Tibial nerve (tissue), 4 donors: ENCODE results near the gene RPRD2. TPM values are rescaled to one million over a fixed set of nuclear protein-coding genes. Genes with fewer than 3 reads are reported as not detected.

Experiments used
- DNase-seq, 2 donors: peaks; one replicate each; pipeline ENCODE4 v3.0.0-alpha.2; 2019; ENCODE audit warnings: low spot score in 2 of 2
- H3K27ac ChIP-seq, 4 donors: fragments of 200-600 bp; sonication (generic) in 3 of 4; one replicate each; pipeline ENCODE4 v1.5.1; 2017 to 2019; ENCODE audit warnings: mild to moderate bottlenecking in 1 of 4
- H3K27me3 ChIP-seq, 2 donors: fragments of 200-600 bp; sonication (generic) in 1 of 2; one replicate each; pipeline versions ENCODE4 v1.5.1 to v1.6.0; 2017 to 2019
- H3K36me3 ChIP-seq, 3 donors: fragments of 200-600 bp; sonication (generic); one replicate each; pipeline ENCODE4 v1.5.1; 2018 to 2019
- H3K4me1 ChIP-seq, 4 donors: fragments of 200-600 bp; sonication (generic) in 3 of 4; one replicate each; pipeline ENCODE4 v1.5.1; 2017 to 2019
- H3K4me3 ChIP-seq, 4 donors: fragments of 200-600 bp; sonication (generic) in 3 of 4; one replicate each; pipeline ENCODE4 v1.5.1; 2017 to 2019; ENCODE audit warnings: mild to moderate bottlenecking in 1 of 4, moderate library complexity in 1 of 4
- H3K9me3 ChIP-seq, 4 donors: fragments of 200-600 bp; sonication (generic) in 3 of 4; one replicate each; pipeline ENCODE4 v1.5.1; 2017 to 2019
- EP300 ChIP-seq, 2 donors: sonication (generic); formaldehyde crosslinking; IDR thresholded peaks; one replicate each; pipeline ENCODE4 v1.6.1; 2017; ENCODE audit warnings: antibody characterized with exemption in 2 of 2, mild to moderate bottlenecking in 1 of 2
- POLR2A ChIP-seq, 2 donors: fragments of 450-650 bp; IDR thresholded peaks; one replicate each; pipeline ENCODE4 v1.6.1; 2017; ENCODE audit warnings: antibody characterized with exemption in 2 of 2, mild to moderate bottlenecking in 2 of 2, moderate library complexity in 2 of 2
- WGBS, 2 donors: methylation state at CpG; one replicate each; pipeline ENCODE4 v1.1.5; 2018; 5-methylcytosine and 5-hydroxymethylcytosine counted together
- total RNA-seq, 4 donors: library from RNA; depleted of rRNA; stranded (reverse); fragments of >200 nt; gene quantifications; one replicate each; pipeline ENCODE4 v1.1.0, GENCODE V29; 2016
- TF ChIP-seq, protein P1 (sequence below), 5 experiments: fragments of 200-600 bp in 3 of 5; fragments of 450-650 bp in 2 of 5; sonication (generic) in 3 of 5; IDR thresholded peaks; one replicate each; pipeline ENCODE4 v1.5.1; 2016 to 2019; ENCODE audit warnings: antibody characterized with exemption in 5 of 5, mild to moderate bottlenecking in 3 of 5, moderate library complexity in 2 of 5

The RPRD2 gene
- total RNA-seq, 4 donors from 2014 or later, result 16.2 to 27.6 (median 24.8) TPM

DNA sequence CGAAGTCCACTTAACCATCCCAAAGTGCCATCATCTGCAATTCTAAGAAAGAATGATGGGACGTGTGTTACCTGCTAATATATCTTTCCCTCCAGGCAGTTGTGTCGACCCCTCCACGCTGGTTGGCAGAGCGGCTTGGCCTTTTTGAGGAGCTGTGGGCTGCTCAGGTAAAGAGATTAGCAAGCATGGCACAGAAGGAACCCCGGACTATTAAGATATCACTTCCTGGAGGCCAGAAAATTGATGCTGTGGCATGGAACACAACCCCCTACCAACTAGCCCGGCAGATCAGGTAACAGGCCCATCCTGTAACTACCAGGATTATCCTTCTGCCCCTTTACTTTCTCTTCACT, 123.8 kb downstream of the RPRD2 start:
- Histone ChIP-seq H3K9me3 (no peaks in the 10 kb centered on the region), H3K27ac (peak overlapping the region in 3 of 4 donors; percentile 76 to 84 (median 78)), H3K27me3 (no peaks in the 10 kb centered on the region), H3K4me1 (peaks cover 0 to 18% (median 3%) of the 10 kb centered on the region in 4 donors), H3K36me3 (peaks cover 0 to 41% (median 18%) of the 10 kb centered on the region in 3 donors), H3K4me3 (peak overlapping the region; percentile 56 to 75 (median 63))
- TF ChIP-seq, protein P1, sequence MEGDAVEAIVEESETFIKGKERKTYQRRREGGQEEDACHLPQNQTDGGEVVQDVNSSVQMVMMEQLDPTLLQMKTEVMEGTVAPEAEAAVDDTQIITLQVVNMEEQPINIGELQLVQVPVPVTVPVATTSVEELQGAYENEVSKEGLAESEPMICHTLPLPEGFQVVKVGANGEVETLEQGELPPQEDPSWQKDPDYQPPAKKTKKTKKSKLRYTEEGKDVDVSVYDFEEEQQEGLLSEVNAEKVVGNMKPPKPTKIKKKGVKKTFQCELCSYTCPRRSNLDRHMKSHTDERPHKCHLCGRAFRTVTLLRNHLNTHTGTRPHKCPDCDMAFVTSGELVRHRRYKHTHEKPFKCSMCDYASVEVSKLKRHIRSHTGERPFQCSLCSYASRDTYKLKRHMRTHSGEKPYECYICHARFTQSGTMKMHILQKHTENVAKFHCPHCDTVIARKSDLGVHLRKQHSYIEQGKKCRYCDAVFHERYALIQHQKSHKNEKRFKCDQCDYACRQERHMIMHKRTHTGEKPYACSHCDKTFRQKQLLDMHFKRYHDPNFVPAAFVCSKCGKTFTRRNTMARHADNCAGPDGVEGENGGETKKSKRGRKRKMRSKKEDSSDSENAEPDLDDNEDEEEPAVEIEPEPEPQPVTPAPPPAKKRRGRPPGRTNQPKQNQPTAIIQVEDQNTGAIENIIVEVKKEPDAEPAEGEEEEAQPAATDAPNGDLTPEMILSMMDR (IDR thresholded peaks at IDR 0.05), result no peak
- no peak for TF ChIP-seq POLR2A (IDR thresholded peaks at IDR 0.05)
- no peak for TF ChIP-seq EP300 (IDR thresholded peaks at IDR 0.05)
- WGBS, 2 donors, result 4 to 5% methylated on average over 7 of the region's 7 CpGs
- DNase-seq, result no peak

DNA sequence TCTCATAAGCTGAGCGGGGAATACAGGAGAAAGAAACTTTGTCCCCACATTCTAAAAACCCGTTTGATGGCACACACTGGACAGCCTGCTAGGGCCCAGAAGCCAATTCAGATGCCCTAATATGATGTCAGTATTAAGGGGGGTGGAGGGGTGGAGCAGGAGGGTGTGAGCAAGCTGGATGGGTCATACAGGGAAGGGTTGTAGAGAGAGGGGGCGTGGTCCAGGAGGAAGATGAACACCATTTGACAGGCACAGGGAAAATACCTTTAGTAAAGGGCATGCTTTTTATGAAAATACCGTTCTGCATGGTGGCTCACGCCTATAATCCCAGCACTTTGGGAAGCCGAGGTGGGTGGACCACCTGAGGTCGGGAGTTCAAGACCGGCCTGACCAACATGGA, 129.2 kb downstream of the RPRD2 start:
- TF ChIP-seq POLR2A (IDR thresholded peaks at IDR 0.05) (no peak), EP300 (IDR thresholded peaks at IDR 0.05) (no peak)
- TF ChIP-seq, protein P1 (IDR thresholded peaks at IDR 0.05), result no peak
- DNase-seq, result no peak
- no peaks in the 10 kb centered on the region for H3K9me3 ChIP-seq
- H3K36me3 ChIP-seq, result peaks cover 0 to 95% (median 21%) of the 10 kb centered on the region in 3 donors
- H3K4me1 ChIP-seq, result peaks cover 0 to 9% (median under 1%) of the 10 kb centered on the region in 4 donors
- H3K27me3 ChIP-seq, result no peaks in the 10 kb centered on the region
- no peak overlapping the region for H3K4me3 ChIP-seq
- WGBS, 2 donors, result 95 to 98% methylated on average over 8 of the region's 8 CpGs
- no peak overlapping the region for H3K27ac ChIP-seq

DNA sequence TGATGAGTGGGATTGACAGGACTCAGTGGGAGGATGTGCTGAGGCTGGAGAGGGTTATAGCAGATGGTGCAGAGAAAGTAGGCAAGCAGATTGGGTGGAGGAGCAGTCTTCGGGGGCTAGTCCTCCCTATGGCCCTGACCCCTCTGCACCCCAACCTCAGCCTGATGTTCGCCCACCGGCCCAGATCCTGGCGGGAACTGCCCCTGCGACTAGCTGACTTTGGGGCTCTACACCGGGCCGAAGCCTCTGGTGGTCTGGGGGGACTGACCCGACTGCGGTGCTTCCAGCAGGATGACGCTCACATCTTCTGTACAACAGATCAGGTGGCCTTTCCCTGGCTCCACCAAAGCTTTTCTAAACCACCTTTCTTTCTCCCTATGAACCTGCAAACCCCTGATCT, 134.4 kb downstream of the RPRD2 start:
- 88 to 94% methylated on average over 10 of the region's 10 CpGs for WGBS, 2 donors
- TF ChIP-seq, protein P1 (IDR thresholded peaks at IDR 0.05), result no peak
- no peak for TF ChIP-seq POLR2A (IDR thresholded peaks at IDR 0.05)
- no peak for TF ChIP-seq EP300 (IDR thresholded peaks at IDR 0.05)
- Histone ChIP-seq H3K4me3 (no peak overlapping the region), H3K36me3 (peaks cover 0 to 96% (median 6%) of the 10 kb centered on the region in 3 donors), H3K9me3 (no peaks in the 10 kb centered on the region), H3K27ac (no peak overlapping the region), H3K4me1 (no peaks in the 10 kb centered on the region), H3K27me3 (no peaks in the 10 kb centered on the region)
- no peak for DNase-seq

DNA sequence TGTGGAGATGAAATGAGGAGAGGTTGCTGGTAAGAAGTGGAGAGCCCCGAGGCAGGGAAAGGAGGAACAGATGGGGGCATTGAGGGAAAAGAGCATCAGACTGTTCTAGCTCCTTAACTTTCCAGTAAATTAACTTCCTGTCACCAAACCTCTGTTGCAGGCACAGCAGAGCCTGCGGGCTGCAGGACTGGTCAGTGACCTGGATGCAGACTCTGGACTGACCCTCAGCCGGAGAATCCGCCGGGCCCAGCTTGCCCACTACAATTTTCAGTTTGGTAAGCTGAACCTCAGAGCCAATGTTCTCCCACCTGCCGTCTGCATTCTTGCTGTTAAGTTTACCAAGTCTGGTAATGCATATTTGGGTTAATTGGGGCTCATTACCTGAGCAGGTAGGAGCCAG, 141.5 kb downstream of the RPRD2 start:
- H3K36me3 ChIP-seq, result peaks cover 0 to 84% (median 2%) of the 10 kb centered on the region in 3 donors
- no peaks in the 10 kb centered on the region for H3K27me3 ChIP-seq
- TF ChIP-seq POLR2A (IDR thresholded peaks at IDR 0.05) (no peak), EP300 (IDR thresholded peaks at IDR 0.05) (no peak)
- TF ChIP-seq, protein P1 (IDR thresholded peaks at IDR 0.05), result no peak
- H3K9me3 ChIP-seq, result no peaks in the 10 kb centered on the region
- peaks cover 0 to 23% (median 2%) of the 10 kb centered on the region in 4 donors for H3K4me1 ChIP-seq
- 70 to 77% methylated on average over 6 of the region's 6 CpGs for WGBS, 2 donors
- no peak overlapping the region for H3K27ac ChIP-seq
- no peak for DNase-seq
- H3K4me3 ChIP-seq, result no peak overlapping the region

DNA sequence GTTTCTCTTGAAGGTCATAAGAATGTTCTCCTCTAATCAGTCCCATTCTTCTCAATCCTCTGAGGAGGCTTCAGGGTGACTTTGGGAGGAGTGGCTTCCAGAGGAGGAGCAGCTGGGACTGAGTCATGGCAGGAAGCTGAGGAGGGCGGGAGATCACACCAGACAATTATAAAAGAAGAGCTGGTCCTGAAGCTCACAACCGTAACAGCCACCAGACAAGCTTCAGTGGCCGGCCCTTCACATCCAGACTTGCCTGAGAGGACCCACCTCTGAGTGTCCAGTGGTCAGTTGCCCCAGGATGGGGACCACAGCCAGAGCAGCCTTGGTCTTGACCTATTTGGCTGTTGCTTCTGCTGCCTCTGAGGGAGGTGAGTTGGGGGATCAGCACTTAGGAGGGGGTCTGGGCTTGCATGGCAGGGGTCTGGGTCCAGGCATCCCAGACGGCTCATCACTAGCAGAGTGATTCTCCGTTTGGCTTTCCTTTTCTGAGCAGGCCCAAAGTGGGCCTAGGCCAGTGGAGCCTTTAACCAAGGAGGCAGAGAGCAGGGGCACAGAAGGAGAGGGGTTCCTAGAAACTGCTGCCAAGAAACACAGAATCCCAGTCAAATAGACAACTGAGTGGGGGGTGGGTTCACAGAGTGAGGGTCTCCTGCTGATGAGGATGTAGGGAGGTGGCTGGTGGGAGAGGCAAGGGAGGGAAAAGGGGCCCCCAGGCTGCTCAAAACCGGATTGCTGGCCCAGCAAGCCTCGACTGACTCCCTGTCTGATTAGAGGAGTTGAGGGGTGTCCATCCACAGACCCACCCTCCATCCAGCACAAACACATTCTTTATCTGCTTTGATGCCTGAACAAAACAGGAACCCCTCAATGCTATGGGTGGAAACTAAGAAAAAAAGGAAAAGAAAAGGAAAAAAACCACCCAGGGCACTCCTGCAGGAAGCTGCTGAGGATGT, 144.2 kb downstream of the RPRD2 start, which contains the start of gene ECM1:
Gene ECM1, plus strand, starts transcription at position 198 of the 953 bp plus-strand sequence. Its CDS starts 101 bp downstream, at position 299.
- 38 to 42% methylated on average over 7 of the region's 7 CpGs for WGBS, 2 donors
- peak in 1 of 2 donors; percentile 38 for TF ChIP-seq POLR2A (IDR thresholded peaks at IDR 0.05)
- TF ChIP-seq, protein P1 (IDR thresholded peaks at IDR 0.05), result no peak
- peaks cover 0 to 88% (median 0%) of the 10 kb centered on the region in 3 donors for H3K36me3 ChIP-seq
- H3K4me3 ChIP-seq, result peak within 1 kb of the TSS in 1 of 4 donors; percentile 35
- no peaks in the 10 kb centered on the region for H3K27me3 ChIP-seq
- DNase-seq, result peak; percentile 27 to 63
- H3K27ac ChIP-seq, result peak within 1 kb of the TSS in 2 of 4 donors; percentile 62 to 73
- peaks cover 0 to 23% (median 2%) of the 10 kb centered on the region in 4 donors for H3K4me1 ChIP-seq
- H3K9me3 ChIP-seq, result no peaks in the 10 kb centered on the region
